DMS 273 treated with DMSO at 0.1 percent for 48 hours (cell line): ENCODE results near the gene TPRG1.

Experiments used
- DNase-seq: peaks from one replicate; lab custom pipeline; 2025; lab: John Stamatoyannopoulos, UW

TPRG1 gene

DNA sequence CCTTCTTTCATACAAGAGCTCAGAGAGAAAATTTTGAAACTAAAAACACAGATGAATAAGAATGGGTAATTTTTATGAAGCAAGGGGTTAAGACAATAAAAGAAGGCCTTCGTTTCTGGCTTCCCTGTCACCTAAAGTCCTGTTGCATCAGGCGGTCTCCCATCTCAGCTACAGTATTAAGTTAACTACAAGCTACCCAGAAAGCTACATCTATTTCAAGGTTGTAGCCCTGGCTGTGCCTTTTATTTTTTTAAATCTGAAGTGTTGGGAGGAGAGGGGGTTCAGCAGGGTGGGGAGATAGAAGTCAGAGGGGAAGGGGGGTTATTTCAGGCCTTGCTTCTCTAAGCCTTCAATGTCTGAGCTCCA, 183.3 kb downstream of the TPRG1 start:
- no peak for DNase-seq

DNA sequence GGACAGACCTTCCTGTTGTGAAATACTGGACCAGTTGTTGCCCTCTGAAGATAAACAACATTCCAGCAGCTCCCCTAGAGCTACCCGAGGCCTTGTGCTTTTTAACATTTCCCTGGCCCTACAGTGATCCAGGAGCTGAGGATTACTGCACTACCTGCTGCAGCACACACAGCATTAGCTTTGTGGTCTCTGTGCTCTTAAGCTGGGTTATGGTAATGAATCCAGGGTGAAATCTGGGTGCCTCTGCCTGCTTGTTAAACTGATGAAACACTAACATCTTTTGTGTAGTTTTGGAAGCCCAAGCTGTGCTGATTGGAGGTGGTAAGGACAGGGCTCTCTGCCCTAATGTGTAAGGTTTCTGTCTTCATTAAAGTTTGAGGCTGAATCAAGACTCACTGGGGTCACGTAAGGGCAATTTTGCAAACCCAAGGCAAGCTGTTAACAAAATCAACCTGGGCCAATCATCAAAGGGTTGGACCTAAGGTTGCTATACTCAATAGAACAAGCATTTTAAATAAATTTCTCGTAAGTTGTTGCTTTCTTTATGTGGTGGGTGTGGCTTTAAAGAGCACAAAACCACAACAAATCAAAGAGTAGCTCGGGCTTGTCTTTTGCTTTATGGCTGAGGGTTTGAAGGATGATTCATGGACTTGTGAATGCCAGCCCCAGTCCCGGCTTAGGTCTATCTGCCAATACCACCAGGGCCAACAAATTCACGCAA, 183.9 kb downstream of the TPRG1 start:
- no peak for DNase-seq

DNA sequence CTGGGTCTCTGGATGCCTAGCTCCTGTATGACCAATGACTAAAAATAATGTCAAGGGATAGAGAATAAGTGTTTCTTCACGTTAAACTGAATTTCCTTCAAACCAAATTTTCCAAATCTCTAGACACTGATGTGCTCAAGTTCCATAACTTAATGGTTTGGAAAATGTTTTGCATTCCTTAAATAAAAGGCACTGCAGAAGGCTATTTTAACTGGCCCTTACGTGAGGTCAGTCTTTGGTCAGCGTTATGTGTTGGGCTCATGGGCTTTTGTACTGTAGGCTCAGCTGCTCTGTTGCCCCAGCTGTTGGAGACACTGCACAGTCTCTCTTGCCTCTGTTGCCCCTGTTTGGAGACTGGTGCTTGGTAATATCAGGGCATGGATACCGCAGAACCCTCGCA, 188.5 kb downstream of the TPRG1 start:
- no peak for DNase-seq

DNA sequence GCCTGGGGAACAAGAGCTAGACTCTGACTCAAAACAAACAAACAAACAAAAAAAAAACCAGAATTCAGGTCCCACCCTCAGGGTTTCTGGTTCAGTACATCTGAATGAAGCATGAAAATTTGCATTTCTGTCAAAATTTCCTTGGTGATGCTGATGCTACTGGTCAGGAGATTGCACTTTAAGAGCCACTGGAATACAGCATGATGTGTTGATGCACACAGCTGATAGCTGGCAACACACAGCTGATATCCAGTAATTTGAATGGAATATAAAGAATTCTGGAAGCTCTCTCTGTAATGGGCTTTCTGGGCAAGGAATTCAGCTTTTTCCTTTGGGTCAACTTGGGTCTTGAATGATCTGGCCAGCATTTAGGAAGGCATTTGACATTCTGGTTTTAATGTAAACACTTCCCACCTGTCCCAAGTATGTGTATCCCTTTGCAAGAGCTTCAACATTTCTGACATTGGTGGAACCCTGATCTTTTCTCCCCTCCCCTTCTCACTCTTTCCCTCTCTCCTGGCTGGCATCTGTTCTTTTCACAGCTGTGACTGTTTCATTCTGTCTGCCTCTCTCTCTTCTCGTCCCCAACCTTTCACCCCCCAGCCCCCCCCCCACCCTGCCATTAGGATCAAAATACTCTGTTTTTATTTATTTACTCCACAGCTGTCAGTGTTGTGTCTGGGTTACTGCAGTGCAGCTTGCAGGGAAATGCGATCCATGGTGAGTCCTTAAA, 189.5 kb downstream of the TPRG1 start:
- DNase-seq = no peak

DNA sequence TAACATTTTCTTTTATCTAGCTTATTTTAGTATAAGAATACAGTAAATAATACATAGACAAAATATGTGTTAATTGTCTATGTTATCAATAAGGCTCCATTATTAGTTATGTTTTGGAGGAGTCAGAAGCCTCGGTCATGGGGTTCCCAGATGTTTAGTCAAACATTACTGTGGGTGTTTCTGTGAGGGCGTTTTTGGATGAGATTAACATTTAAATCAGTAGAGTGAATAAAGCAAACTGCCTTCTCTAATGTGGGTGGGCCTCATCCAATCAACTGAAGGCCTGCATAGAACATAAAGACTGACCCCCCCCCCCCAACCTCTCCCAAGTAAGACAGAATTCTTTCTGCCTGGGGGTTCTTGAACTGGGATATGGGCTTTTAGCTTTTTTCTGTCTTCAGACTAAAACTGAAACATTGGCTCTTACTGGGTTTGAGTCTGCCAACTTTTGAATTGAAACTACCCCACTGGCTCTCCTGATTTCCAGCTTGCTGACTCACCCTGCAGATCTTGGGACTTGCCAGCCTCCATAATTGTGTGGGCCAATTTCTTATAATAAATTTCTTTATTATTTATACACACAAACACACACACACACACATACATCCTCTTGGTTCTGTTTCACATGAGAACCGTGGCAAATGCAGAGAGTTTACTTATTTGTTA, 192.0 kb downstream of the TPRG1 start:
- DNase-seq = no peak

DNA sequence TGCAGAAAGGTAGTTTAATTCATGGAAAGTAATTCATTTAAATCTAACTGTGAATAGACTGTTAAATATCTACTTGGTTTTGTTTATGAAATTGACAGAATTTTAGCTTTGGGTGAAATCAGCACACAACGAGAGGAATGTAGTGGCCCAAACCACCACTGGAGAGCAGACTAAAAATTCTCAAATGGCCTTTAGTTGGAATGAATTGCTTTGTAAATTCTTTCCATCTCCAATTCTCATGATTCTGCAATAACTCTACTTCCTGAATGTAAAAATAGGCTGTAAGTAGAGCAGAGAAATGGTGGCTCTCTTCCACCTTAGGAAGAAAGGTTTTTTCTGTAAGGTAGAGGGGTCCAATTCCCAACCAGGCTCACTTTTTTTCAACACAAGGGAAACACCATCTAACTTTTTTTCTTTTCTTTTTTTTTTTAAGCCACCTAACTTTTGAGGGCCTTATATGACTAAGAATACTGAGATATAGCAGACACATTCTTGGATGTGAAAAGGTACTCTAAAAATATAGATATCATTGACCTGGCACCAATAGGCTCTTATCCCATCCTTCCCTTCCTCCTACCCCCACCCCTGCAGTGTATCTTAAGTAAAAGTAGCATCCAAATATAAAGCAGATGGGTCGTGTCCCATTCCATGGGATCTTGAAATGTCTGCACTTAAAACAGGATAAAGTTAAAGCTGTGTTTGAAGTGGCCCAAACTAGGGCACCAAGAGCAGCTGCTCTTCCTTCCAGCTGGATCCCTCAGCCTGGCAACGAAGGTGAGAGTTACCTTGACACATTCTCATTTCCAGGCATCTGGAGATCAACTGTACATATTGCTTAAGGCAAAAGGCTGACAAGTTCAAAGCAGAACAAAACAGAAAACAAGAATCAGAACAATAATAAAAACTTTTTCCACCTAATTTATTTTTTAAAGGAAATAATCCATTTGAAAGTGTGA, 194.1 kb downstream of the TPRG1 start:
- DNase-seq = no peak

DNA sequence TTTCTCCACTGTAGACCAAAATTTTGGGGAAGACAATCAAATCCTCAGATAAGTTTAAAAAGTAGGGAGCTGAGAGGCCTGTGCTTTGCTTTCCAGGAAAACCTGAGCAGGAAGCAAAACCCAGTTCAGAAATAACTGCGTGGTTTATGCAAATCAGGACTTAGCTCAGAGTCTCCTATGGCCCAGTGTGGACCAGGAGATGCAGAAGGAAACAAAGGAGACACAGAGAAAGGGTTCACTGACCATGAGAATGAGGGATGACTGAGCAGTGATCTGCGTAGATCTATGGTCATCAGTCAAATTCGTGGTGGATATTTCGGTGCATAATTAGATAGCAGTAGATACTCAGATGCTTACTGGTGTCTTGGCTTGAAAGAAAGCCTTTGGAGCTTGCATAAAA, 196.6 kb downstream of the TPRG1 start:
- DNase-seq = no peak

DNA sequence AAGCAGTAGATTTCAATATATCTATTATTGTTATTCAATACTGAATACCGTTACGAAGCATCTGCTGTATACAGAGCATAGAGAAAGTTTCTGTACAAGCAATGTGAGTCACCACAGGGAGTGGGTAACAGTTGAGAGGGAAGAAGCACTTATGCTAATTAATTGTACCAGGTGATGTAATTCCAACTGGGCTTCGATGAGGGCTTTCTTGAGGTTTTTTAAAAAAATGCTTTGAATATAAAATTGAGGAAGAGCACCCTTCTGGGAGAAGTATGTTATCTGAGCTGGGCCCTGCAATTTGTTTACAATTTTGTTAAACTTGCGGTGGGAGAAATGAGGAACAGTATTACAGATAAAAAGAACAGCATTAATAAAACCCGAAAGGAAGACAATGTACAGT, 197.9 kb downstream of the TPRG1 start:
- no peak for DNase-seq

DNA sequence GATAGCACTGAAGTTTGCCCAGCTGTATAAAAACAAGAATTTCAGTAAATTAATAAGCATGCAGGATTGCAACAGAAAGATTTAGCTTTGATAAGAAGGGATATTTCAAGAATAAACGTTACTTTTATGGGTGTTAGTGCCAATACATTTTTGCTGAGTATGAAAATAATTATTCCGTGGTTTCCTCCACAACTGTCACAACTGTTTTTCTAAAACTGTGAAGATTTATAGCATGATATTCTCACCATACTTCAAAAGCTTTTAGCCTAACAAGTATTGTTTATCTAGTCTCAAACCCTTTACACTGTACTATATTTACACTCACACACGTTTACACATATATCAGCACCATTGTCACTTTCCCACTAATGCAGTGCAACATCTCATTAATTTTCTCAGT, 200.5 kb downstream of the TPRG1 start:
- DNase-seq = no peak
